K562 (cell line): ENCODE data around the gene ESPL1. TPM values are rescaled to one million over a fixed set of nuclear protein-coding genes. Genes with fewer than 3 reads are reported as not detected.
A peak's percentile ranks its signal among the peaks of the same experiment; 100 is the strongest.

Experiments used
- FOXA3 ChIP-seq, 2 experiments: fragments of 450-650 bp in 1 of 2; sonication (generic) in 1 of 2; formaldehyde crosslinking; IDR thresholded peaks in 1 of 2; conservative IDR thresholded peaks in 1 of 2; 2 replicates each; pipeline versions ENCODE4 v1.4.0 to v1.8.0; 2020 to 2022; ENCODE audit warnings: mild to moderate bottlenecking in 2 of 2, missing genetic modification reagents in 1 of 2
- HNRNPUL1 ChIP-seq: fragments of 200-400 bp; formaldehyde crosslinking; IDR thresholded peaks from 2 replicates; pipeline ENCODE4 v1.6.1; 2017; ENCODE audit warnings: low read length
- HSF4 ChIP-seq: fragments of 250-450 bp; sonication (Bioruptor Pico); IDR thresholded peaks from 2 replicates; pipeline ENCODE4 v2.1.2; 2022; ENCODE audit warnings: mild to moderate bottlenecking, moderate library complexity, borderline replicate concordance
- JUN ChIP-seq, 2 experiments: sonication (generic) in 1 of 2; formaldehyde crosslinking in 1 of 2; IDR thresholded peaks; 2 replicates each; pipeline versions ENCODE4 v1.6.1 to v1.8.0; 2012 to 2022; ENCODE audit warnings: borderline replicate concordance in 2 of 2, mild to moderate bottlenecking in 2 of 2, improper control_type of control experiment in 1 of 2, low read depth in 1 of 2, low read length in 1 of 2, missing genetic modification reagents in 1 of 2
- LARP7 ChIP-seq: fragments of 450-650 bp; IDR thresholded peaks from 2 replicates; pipeline ENCODE4 v1.6.1; 2016
- NFIC ChIP-seq: fragments of 450-650 bp; IDR thresholded peaks from 2 replicates; pipeline ENCODE4 v1.6.1; 2017; ENCODE audit warnings: mild to moderate bottlenecking, inconsistent platforms
- RB1 ChIP-seq: fragments of 450-650 bp; IDR thresholded peaks from 2 replicates; pipeline ENCODE4 v1.6.1; 2017; ENCODE audit warnings: low read depth, mild to moderate bottlenecking
- RFX7 ChIP-seq: fragments of 250-450 bp; sonication (Bioruptor Pico); IDR thresholded peaks from 2 replicates; pipeline ENCODE4 v1.5.1; 2021; ENCODE audit warnings: mild to moderate bottlenecking
- SMARCB1 ChIP-seq: IDR thresholded peaks from 2 replicates; pipeline ENCODE4 v1.6.1; 2011; ENCODE audit warnings: improper control_type of control experiment, low read depth; ENCODE audit not compliant: insufficient read length
- TOE1 ChIP-seq, 2 experiments: fragments of 450-650 bp in 1 of 2; sonication (generic) in 1 of 2; formaldehyde crosslinking in 1 of 2; IDR thresholded peaks; 2 replicates each; pipeline versions ENCODE4 v1.7.1 to v1.8.0; 2016 to 2022; ENCODE audit warnings: borderline replicate concordance in 2 of 2, mild to moderate bottlenecking in 2 of 2, antibody characterized with exemption in 1 of 2, inconsistent platforms in 1 of 2, low read depth in 1 of 2, missing genetic modification reagents in 1 of 2, moderate library complexity in 1 of 2
- ZEB2 ChIP-seq: fragments of 450-650 bp; IDR thresholded peaks from 2 replicates; pipeline ENCODE4 v1.6.1; 2016
- ZFP36 ChIP-seq: fragments of 150-350 bp; IDR thresholded peaks from 2 replicates; pipeline ENCODE4 v1.6.1; 2018; ENCODE audit warnings: low read length, low read depth; ENCODE audit not compliant: partially characterized antibody
- ZNF12 ChIP-seq: sonication (generic); formaldehyde crosslinking; IDR thresholded peaks from 2 replicates; pipeline ENCODE4 v1.4.0; 2020; ENCODE audit warnings: mild to moderate bottlenecking, missing genetic modification reagents
- ZNF124 ChIP-seq: sonication (generic); formaldehyde crosslinking; IDR thresholded peaks from 2 replicates; pipeline ENCODE4 v1.8.1; 2022; ENCODE audit warnings: missing genetic modification reagents
- ZNF23 ChIP-seq: fragments of 250-450 bp; sonication (Bioruptor Pico); IDR thresholded peaks from 2 replicates; pipeline ENCODE4 v1.4.0; 2020; ENCODE audit warnings: mild to moderate bottlenecking
- ZNF232 ChIP-seq: sonication (generic); formaldehyde crosslinking; IDR thresholded peaks from 2 replicates; pipeline ENCODE4 v1.8.0; 2022; ENCODE audit warnings: mild to moderate bottlenecking, missing genetic modification reagents
- polyA plus RNA-seq, 8 experiments: library from polyadenylated mRNA; depleted of rRNA in 4 of 8; stranded (reverse) in 5 of 8; unstranded in 3 of 8; fragments of >200 nt; fragmentation: Nextera tagmentation in 2 of 8; fragmentation: Illumina TruSeq in 1 of 8; extraction: Ambion mirVana in 2 of 8; extraction: Trizol in 1 of 8; gene quantifications; 2 replicates each; pipeline versions ENCODE4 v1.2.1 to v1.2.3, GENCODE V29; 2011 to 2014; ENCODE audit warnings: inconsistent platforms in 1 of 8, missing spikeins in 1 of 8
- total RNA-seq, 7 experiments: library from RNA; depleted of rRNA in 6 of 7; stranded (reverse); fragments of >200 nt in 6 of 7; fragmentation: Illumina TruSeq in 2 of 7; extraction: Trizol in 2 of 7; gene quantifications; 2 replicates each; pipeline versions ENCODE4 v1.2.1 to v1.2.3, GENCODE V29; 2011 to 2021; ENCODE audit warnings: low replicate concordance in 1 of 7
- TF ChIP-seq, protein P1 (sequence below), 2 experiments: fragments of 450-650 bp in 1 of 2; sonication (generic) in 1 of 2; formaldehyde crosslinking; conservative IDR thresholded peaks; 2 replicates each; pipeline versions ENCODE4 v1.4.0 to v1.8.1; 2020 to 2022; ENCODE audit warnings: mild to moderate bottlenecking in 1 of 2, missing genetic modification reagents in 1 of 2
- TF ChIP-seq, protein P2 (sequence below), 3 experiments: fragments of 200-800 bp in 1 of 3; fragments of 250-450 bp in 1 of 3; fragments of 450-650 bp in 1 of 3; sonication (Bioruptor Pico) in 1 of 3; sonication (Bioruptor generic) in 1 of 3; formaldehyde crosslinking in 1 of 3; IDR thresholded peaks; 2 replicates each; pipeline versions ENCODE4 v1.6.1 to v1.8.0; 2016 to 2022; ENCODE audit warnings: mild to moderate bottlenecking in 2 of 3, missing genetic modification characterization in 2 of 3, missing compliant biosample characterization in 1 of 3, moderate library complexity in 1 of 3
- TF ChIP-seq, protein P3 (sequence below): sonication (generic); formaldehyde crosslinking; IDR thresholded peaks from 2 replicates; pipeline ENCODE4 v1.8.1; 2023; ENCODE audit warnings: mild to moderate bottlenecking, missing genetic modification reagents

Gene ESPL1
- total and polyA plus RNA-seq, 9 of the 15 experiments (the other 6 are each of a cell fraction or from before 2014, with no cell fraction given) = 1.2 to 55.0 (median 18.7) TPM

DNA sequence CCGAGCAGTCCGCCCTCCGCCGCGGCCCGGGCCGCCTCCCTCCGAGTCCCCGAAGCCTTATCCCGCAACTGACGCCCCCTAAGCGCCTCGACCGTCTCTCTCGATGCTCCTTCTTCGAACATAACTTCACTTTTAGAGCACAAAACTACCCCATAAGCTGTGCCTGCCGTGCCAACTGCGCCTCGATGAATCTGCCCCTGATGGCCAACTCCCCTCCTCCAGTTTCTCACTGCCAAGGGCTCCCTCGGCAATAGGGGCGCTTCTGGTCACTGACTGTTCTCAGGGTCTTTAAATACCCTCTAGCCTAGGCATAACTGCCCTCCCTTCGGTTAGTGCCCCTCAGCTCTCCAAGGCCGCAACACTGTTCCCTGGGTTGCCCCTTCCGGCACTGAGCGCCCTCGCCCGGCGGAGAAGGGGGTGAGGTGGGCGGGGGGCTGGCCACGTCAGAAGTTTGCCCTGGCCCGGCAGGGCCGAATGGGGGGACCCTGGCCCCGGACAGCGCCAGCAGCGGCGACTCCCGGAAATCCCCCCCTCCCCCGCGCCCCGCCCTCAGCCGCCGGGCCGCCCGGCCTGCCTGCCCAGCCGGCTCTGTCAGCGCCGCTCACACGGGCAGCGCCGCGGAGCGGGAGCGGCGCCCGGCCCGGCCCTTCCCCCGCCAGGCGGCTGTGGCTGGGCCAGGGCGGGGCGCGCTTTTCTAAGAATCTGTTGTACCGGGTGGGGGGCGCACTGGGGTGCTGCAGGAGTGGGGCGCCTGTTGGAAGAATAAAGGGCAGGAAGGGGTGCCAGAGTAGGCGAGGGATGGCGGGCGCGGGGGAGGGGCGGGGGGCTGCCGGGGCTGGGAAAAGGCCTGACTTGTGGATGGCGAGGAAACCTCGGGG is 46.7 kb upstream of the ESPL1 start (continued):
- TF ChIP-seq NFIC (0 out of 2 replicates have a peak, but pooled peaks have one; percentile 14), ZNF23 (CRISPR knock-in tag) (no peak), TOE1 (IDR thresholded peaks at IDR 0.05; ENCODE audit: borderline replicate concordance) (peak; percentile 51), TOE1 (CRISPR knock-in tag; IDR thresholded peaks at IDR 0.05; ENCODE audit: borderline replicate concordance, low read depth) (no peak), HNRNPUL1 (no peak), JUN (IDR thresholded peaks at IDR 0.05; ENCODE audit: borderline replicate concordance, low read depth, low read length) (no peak), JUN (CRISPR knock-in tag; IDR thresholded peaks at IDR 0.05; ENCODE audit: borderline replicate concordance) (no peak), HSF4 (CRISPR knock-in tag) (no peak), SMARCB1 (no peak), FOXA3 (CRISPR knock-in tag; conservative IDR thresholded peaks at IDR 0.05 in 1 of 2, IDR thresholded peaks at IDR 0.05 in 1 of 2) (no peak), ZFP36 (no peak), ZEB2 (0 out of 2 replicates have a peak, but pooled peaks have one; percentile 37), LARP7 (peak; percentile 48; the same call in 1 of the 2 replicates), ZNF12 (no peak), ZNF124 (CRISPR knock-in tag) (no peak), ZNF232 (CRISPR knock-in tag) (no peak), RB1 (peak; percentile 64; the same call in 1 of the 2 replicates), RFX7 (CRISPR knock-in tag) (no peak)
- TF ChIP-seq, protein P1, sequence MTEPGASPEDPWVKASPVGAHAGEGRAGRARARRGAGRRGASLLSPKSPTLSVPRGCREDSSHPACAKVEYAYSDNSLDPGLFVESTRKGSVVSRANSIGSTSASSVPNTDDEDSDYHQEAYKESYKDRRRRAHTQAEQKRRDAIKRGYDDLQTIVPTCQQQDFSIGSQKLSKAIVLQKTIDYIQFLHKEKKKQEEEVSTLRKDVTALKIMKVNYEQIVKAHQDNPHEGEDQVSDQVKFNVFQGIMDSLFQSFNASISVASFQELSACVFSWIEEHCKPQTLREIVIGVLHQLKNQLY (CRISPR knock-in tag; conservative IDR thresholded peaks at IDR 0.05) = no peak
- TF ChIP-seq, protein P2, sequence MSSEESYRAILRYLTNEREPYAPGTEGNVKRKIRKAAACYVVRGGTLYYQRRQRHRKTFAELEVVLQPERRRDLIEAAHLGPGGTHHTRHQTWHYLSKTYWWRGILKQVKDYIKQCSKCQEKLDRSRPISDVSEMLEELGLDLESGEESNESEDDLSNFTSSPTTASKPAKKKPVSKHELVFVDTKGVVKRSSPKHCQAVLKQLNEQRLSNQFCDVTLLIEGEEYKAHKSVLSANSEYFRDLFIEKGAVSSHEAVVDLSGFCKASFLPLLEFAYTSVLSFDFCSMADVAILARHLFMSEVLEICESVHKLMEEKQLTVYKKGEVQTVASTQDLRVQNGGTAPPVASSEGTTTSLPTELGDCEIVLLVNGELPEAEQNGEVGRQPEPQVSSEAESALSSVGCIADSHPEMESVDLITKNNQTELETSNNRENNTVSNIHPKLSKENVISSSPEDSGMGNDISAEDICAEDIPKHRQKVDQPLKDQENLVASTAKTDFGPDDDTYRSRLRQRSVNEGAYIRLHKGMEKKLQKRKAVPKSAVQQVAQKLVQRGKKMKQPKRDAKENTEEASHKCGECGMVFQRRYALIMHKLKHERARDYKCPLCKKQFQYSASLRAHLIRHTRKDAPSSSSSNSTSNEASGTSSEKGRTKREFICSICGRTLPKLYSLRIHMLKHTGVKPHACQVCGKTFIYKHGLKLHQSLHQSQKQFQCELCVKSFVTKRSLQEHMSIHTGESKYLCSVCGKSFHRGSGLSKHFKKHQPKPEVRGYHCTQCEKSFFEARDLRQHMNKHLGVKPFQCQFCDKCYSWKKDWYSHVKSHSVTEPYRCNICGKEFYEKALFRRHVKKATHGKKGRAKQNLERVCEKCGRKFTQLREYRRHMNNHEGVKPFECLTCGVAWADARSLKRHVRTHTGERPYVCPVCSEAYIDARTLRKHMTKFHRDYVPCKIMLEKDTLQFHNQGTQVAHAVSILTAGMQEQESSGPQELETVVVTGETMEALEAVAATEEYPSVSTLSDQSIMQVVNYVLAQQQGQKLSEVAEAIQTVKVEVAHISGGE (CRISPR knock-in tag; IDR thresholded peaks at IDR 0.05) = no peak
- TF ChIP-seq, protein P3, sequence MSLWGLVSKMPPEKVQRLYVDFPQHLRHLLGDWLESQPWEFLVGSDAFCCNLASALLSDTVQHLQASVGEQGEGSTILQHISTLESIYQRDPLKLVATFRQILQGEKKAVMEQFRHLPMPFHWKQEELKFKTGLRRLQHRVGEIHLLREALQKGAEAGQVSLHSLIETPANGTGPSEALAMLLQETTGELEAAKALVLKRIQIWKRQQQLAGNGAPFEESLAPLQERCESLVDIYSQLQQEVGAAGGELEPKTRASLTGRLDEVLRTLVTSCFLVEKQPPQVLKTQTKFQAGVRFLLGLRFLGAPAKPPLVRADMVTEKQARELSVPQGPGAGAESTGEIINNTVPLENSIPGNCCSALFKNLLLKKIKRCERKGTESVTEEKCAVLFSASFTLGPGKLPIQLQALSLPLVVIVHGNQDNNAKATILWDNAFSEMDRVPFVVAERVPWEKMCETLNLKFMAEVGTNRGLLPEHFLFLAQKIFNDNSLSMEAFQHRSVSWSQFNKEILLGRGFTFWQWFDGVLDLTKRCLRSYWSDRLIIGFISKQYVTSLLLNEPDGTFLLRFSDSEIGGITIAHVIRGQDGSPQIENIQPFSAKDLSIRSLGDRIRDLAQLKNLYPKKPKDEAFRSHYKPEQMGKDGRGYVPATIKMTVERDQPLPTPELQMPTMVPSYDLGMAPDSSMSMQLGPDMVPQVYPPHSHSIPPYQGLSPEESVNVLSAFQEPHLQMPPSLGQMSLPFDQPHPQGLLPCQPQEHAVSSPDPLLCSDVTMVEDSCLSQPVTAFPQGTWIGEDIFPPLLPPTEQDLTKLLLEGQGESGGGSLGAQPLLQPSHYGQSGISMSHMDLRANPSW = no peak
